K562 (cell line): Measurements from ENCODE around the gene PDLIM7. TPM values are rescaled to one million over a fixed set of nuclear protein-coding genes. Genes with fewer than 3 reads are reported as not detected.

Source experiments
- BCL6 ChIP-seq: fragments of 250-450 bp; sonication (Bioruptor Pico); IDR thresholded peaks from 2 replicates; pipeline ENCODE4 v1.4.0; 2020
- BRF1 ChIP-seq: IDR thresholded peaks from 3 replicates; pipeline ENCODE4 v1.6.1; 2011; ENCODE audit warnings: borderline replicate concordance, mild to moderate bottlenecking; ENCODE audit not compliant: insufficient read length; ENCODE audit errors: extremely low read depth
- HDGF ChIP-seq: fragments of 450-650 bp; IDR thresholded peaks from 2 replicates; pipeline ENCODE4 v1.6.1; 2016
- MTA3 ChIP-seq: fragments of 450-650 bp; formaldehyde crosslinking; IDR thresholded peaks from 2 replicates; pipeline ENCODE4 v1.6.1; 2017; ENCODE audit warnings: mild to moderate bottlenecking, borderline replicate concordance
- NFIC ChIP-seq: fragments of 450-650 bp; IDR thresholded peaks from 2 replicates; pipeline ENCODE4 v1.6.1; 2017; ENCODE audit warnings: mild to moderate bottlenecking, inconsistent platforms
- PRPF4 ChIP-seq: fragments of 200-400 bp; formaldehyde crosslinking; IDR thresholded peaks from one replicate; pipeline ENCODE4 v1.6.1; 2017; ENCODE audit warnings: low read length, low read depth, mild to moderate bottlenecking; ENCODE audit not compliant: insufficient read depth, poor library complexity, severe bottlenecking
- SIN3A ChIP-seq, 2 experiments: fragments of 150-350 bp in 1 of 2; IDR thresholded peaks; 2 replicates each; pipeline ENCODE4 v1.6.1; 2011 to 2016; ENCODE audit warnings: borderline replicate concordance in 2 of 2, low read depth in 2 of 2, low read length in 2 of 2, mild to moderate bottlenecking in 2 of 2, moderate library complexity in 2 of 2; ENCODE audit not compliant: control insufficient read depth in 1 of 2
- SMARCB1 ChIP-seq: IDR thresholded peaks from 2 replicates; pipeline ENCODE4 v1.6.1; 2011; ENCODE audit warnings: improper control_type of control experiment, low read depth; ENCODE audit not compliant: insufficient read length
- SP1 ChIP-seq: sonication (generic); formaldehyde crosslinking; IDR thresholded peaks from 2 replicates; pipeline ENCODE4 v1.8.1; 2022; ENCODE audit warnings: mild to moderate bottlenecking, missing genetic modification reagents
- ZEB2 ChIP-seq: fragments of 450-650 bp; IDR thresholded peaks from 2 replicates; pipeline ENCODE4 v1.6.1; 2016
- ZNF318 ChIP-seq, 2 experiments: fragments of 450-650 bp; IDR thresholded peaks; 2 replicates each; pipeline ENCODE4 v1.6.1; 2016; ENCODE audit warnings: mild to moderate bottlenecking in 2 of 2, borderline replicate concordance in 1 of 2, low read depth in 1 of 2, moderate library complexity in 1 of 2
- ZNF512 ChIP-seq: IDR thresholded peaks from 2 replicates; pipeline ENCODE4 v1.6.1; 2016; ENCODE audit warnings: missing genetic modification characterization, missing compliant biosample characterization
- ZNF584 ChIP-seq: fragments of 200-800 bp; sonication (Bioruptor generic); IDR thresholded peaks from 2 replicates; pipeline ENCODE4 v1.6.1; 2016; ENCODE audit warnings: low read depth, mild to moderate bottlenecking, missing genetic modification characterization, missing compliant biosample characterization
- polyA plus RNA-seq, 8 experiments: library from polyadenylated mRNA; depleted of rRNA in 4 of 8; stranded (reverse) in 5 of 8; unstranded in 3 of 8; fragments of >200 nt; fragmentation: Nextera tagmentation in 2 of 8; fragmentation: Illumina TruSeq in 1 of 8; extraction: Ambion mirVana in 2 of 8; extraction: Trizol in 1 of 8; gene quantifications; 2 replicates each; pipeline versions ENCODE4 v1.2.1 to v1.2.3, GENCODE V29; 2011 to 2014; ENCODE audit warnings: inconsistent platforms in 1 of 8, missing spikeins in 1 of 8
- total RNA-seq, 7 experiments: library from RNA; depleted of rRNA in 6 of 7; stranded (reverse); fragments of >200 nt in 6 of 7; fragmentation: Illumina TruSeq in 2 of 7; extraction: Trizol in 2 of 7; gene quantifications; 2 replicates each; pipeline versions ENCODE4 v1.2.1 to v1.2.3, GENCODE V29; 2011 to 2021; ENCODE audit warnings: low replicate concordance in 1 of 7

PDLIM7 gene
- total and polyA plus RNA-seq, 9 of the 15 experiments (the other 6 are each of a cell fraction or from before 2014, with no cell fraction given), result 2.1 to 124 (median 32.6) TPM

GRCh38 chr5:177456976-177457851 is 40.2 kb downstream of the PDLIM7 start (continued):
- TF ChIP-seq ZNF318 (IDR thresholded peaks at IDR 0.05; ENCODE audit: borderline replicate concordance in 1 of 2, low read depth in 1 of 2) (no peak), ZNF512 (tag) (no peak), MTA3 (no peak), ZEB2 (no peak), SMARCB1 (no peak), HDGF (no peak), BRF1 (no peak), PRPF4 (no peak), NFIC (no peak), SIN3A (IDR thresholded peaks at IDR 0.05; ENCODE audit: borderline replicate concordance in 2 of 2, control insufficient read depth in 1 of 2, low read depth in 2 of 2, low read length in 2 of 2) (no peak), ZNF584 (CRISPR knock-in tag) (no peak), BCL6 (no peak), SP1 (CRISPR knock-in tag) (peak; percentile 91)
